ENCODE data around the gene MIPEP. TPM values are rescaled to one million over a fixed set of nuclear protein-coding genes. Genes with fewer than 3 reads are reported as not detected.

Gene MIPEP
- total and polyA plus RNA-seq, 12 donors, result 13.9 to 28.6 (median 20.7) TPM

GRCh38 chr13:23760000-23760399, 129.2 kb downstream of the MIPEP start:
- no peak for TF ChIP-seq POLR2A (IDR thresholded peaks at IDR 0.05)
- TF ChIP-seq CTCF (IDR thresholded peaks at IDR 0.05), result no peak
- Histone ChIP-seq H3K9me3 (replicated peaks in 1 of 3) (no peaks in the 10 kb centered on the region), H3K27me3 (no peaks in the 10 kb centered on the region), H3K4me1 (replicated peaks in 1 of 2) (no peaks in the 10 kb centered on the region), H3K36me3 (replicated peaks in 1 of 2) (no peaks in the 10 kb centered on the region), H3K27ac (no peak overlapping the region), H3K4me3 (no peak overlapping the region)
- DNase-seq, result no peak
- 95 to 99% (median 97%) methylated on average over 9 of the region's 9 CpGs for WGBS, 4 donors
- intact Hi-C loops (cut with DNase I), result no loop called here

- DNase-seq, result no peak
- Histone ChIP-seq H3K4me3 (no peak overlapping the region), H3K36me3 (replicated peaks in 1 of 2) (no peaks in the 10 kb centered on the region), H3K27me3 (no peaks in the 10 kb centered on the region), H3K27ac (no peak overlapping the region), H3K4me1 (replicated peaks in 1 of 2) (no peaks in the 10 kb centered on the region), H3K9me3 (replicated peaks in 1 of 3) (no peaks in the 10 kb centered on the region)
- no peak for TF ChIP-seq POLR2A (IDR thresholded peaks at IDR 0.05)
- no peak for TF ChIP-seq CTCF (IDR thresholded peaks at IDR 0.05)
- intact Hi-C loops (cut with DNase I), result no loop called here
- WGBS, 4 donors, result 65 to 88% (median 83%) methylated on average over 3 to 9 of the region's 9 CpGs
Observed at GRCh38 chr13:23758798-23759527, 130.2 kb downstream of the MIPEP start.

- H3K4me3 ChIP-seq, result no peak overlapping the region
- no peaks in the 10 kb centered on the region for H3K4me1 ChIP-seq (replicated peaks in 1 of 2)
- TF ChIP-seq POLR2A (IDR thresholded peaks at IDR 0.05), result no peak
- TF ChIP-seq CTCF (IDR thresholded peaks at IDR 0.05), result no peak
- no peaks in the 10 kb centered on the region for H3K9me3 ChIP-seq (replicated peaks in 1 of 3)
- no peak for DNase-seq
- H3K36me3 ChIP-seq (replicated peaks in 1 of 2), result no peaks in the 10 kb centered on the region
- WGBS, 4 donors, result 86 to 100% (median 90%) methylated on average over 1 to 2 of the region's 2 CpGs
- H3K27ac ChIP-seq, result no peak overlapping the region
- H3K27me3 ChIP-seq, result no peaks in the 10 kb centered on the region
- intact Hi-C loops (cut with DNase I), result no loop called here
Observed at GRCh38 chr13:23754997-23755396, 134.2 kb downstream of the MIPEP start.

GRCh38 chr13:23754506-23754905, 134.7 kb downstream of the MIPEP start:
- no peak overlapping the region for H3K27ac ChIP-seq
- intact Hi-C loops (cut with DNase I), result no loop called here
- no peaks in the 10 kb centered on the region for H3K9me3 ChIP-seq (replicated peaks in 1 of 3)
- no peaks in the 10 kb centered on the region for H3K36me3 ChIP-seq (replicated peaks in 1 of 2)
- DNase-seq, result no peak
- H3K27me3 ChIP-seq, result no peaks in the 10 kb centered on the region
- 87 to 95% (median 90%) methylated on average over 6 of the region's 6 CpGs for WGBS, 4 donors
- H3K4me1 ChIP-seq (replicated peaks in 1 of 2), result no peaks in the 10 kb centered on the region
- no peak for TF ChIP-seq CTCF (IDR thresholded peaks at IDR 0.05)
- TF ChIP-seq POLR2A (IDR thresholded peaks at IDR 0.05), result no peak
- no peak overlapping the region for H3K4me3 ChIP-seq

Measured in adrenal gland (tissue), 12 donors.